AG04450 (cell line): ENCODE measurements around the gene STPG3. TPM values are rescaled to one million over a fixed set of nuclear protein-coding genes. Genes with fewer than 3 reads are reported as not detected.

Experiments used
- CTCF ChIA-PET: fragments of 300-600, 350-600 bp; formaldehyde crosslinking; extraction: SDS; loops from one replicate; lab custom pipeline; 2022; ENCODE audit warnings: antibody characterized with exemption, inconsistent platforms; lab: Charles Lee
- POLR2A ChIA-PET: fragments of 350-600 bp; formaldehyde crosslinking; extraction: SDS; loops from one replicate; lab custom pipeline; 2021; ENCODE audit warnings: antibody characterized with exemption, inconsistent platforms; lab: Yijun Ruan, JAX
- DNase-seq: peaks from one replicate; pipeline ENCODE4 v3.0.0-alpha.2; 2011; ENCODE audit warnings: low read depth, low spot score
- H3K27ac ChIP-seq: one replicate; pipeline ENCODE4 v1.5.1; 2012; ENCODE audit warnings: low read depth, low read length, control low read depth
- H3K27me3 ChIP-seq: one replicate; pipeline ENCODE4 v1.6.0; 2012; ENCODE audit warnings: low read length; ENCODE audit not compliant: control insufficient read depth, insufficient read depth
- H3K4me3 ChIP-seq: 2 replicates; pipeline ENCODE4 v1.5.1; 2011; ENCODE audit warnings: mild to moderate bottlenecking, low read depth, low read length, control low read depth
- H3K9me3 ChIP-seq: 2 replicates; pipeline ENCODE4 v1.5.1; 2012; ENCODE audit warnings: low read length; ENCODE audit not compliant: control insufficient read depth, insufficient read depth
- CTCF ChIP-seq: IDR thresholded peaks from 2 replicates; pipeline ENCODE4 v1.5.1; 2011; ENCODE audit warnings: low read depth, low read length, control low read depth, inconsistent platforms
- polyA plus RNA-seq: library from polyadenylated mRNA; depleted of rRNA; stranded (reverse); fragments of >200 nt; gene quantifications from 2 replicates; pipeline ENCODE4 v1.2.3, GENCODE V29; 2011

STPG3 gene
- polyA plus RNA-seq, 1 experiment: not detected

DNA sequence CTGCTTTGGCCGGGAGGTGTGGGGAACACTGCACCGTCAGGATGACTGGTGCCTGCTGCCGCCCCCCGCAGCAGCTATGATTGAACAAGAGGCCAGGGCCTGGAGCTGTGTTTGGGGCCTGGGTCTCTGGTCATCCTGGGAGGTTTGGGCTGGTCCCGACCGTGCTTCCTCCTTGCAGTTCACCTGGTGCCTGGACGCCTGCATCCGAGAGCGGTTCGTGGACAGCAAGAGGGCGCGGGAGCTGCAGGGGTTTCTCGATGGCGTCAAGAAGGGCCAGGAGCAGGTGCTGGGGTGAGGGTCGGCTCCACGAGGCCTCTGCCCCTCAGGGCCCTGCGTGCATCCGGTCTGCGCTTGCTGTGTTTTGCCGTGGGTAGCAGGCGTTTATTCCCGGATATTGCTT, 13.0 kb downstream of the STPG3 start:
- Histone ChIP-seq H3K9me3 (no peaks in the 10 kb centered on the region; the same call in 1 of the 2 replicates), H3K27me3 (no peaks in the 10 kb centered on the region), H3K27ac (no peak overlapping the region), H3K4me3 (no peak overlapping the region)
- CTCF ChIA-PET: interaction anchor here (0.6 kb wide), 1 partner anchor 41 kb away, joined by 12 read pairs; no protein-coding TSS in a partner anchor
- DNase-seq: no peak
- POLR2A ChIA-PET: no interaction called here
- TF ChIP-seq CTCF: no peak

DNA sequence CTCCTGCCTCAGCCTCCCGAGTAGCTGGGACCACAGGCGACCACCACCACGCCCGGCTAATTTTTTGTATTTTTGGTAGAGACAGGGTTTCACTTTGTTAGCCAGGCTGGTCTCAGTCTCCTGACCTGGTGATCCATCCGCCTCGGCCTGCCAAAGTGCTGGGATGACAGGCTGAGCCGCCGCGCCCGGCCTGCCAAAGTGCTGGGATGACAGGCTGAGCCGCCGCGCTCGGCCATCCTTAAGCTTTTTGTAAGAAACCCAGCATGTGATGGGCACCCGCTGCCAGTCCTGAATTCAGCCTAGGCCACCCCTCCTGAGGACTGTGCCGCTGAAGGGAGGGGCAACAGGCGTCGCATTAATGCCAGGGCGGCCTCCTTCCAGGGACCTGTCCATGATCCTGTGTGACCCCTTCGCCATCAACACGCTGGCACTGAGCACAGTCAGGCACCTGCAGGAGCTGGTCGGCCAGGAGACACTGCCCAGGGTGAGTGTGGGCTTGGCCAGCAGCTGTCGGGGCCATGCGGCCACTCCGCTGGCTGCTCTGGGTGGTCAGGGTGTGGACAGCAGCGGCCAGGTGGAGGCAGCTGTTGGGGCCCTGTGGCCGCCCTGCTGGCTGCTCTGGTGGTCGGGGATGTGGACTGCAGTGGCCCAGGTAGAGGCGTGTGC, 14.5 kb downstream of the STPG3 start:
- H3K9me3 ChIP-seq: no peaks in the 10 kb centered on the region; the same call in 1 of the 2 replicates
- DNase-seq: no peak
- ChIA-PET POLR2A (interaction anchor here (0.8 to 1.3 kb wide), 3 partner anchors 9 to 25 kb away, joined by 3 to 5 read pairs (median 3); partner anchors contain the start of gene TOR4A), CTCF (no interaction called here)
- no peak for TF ChIP-seq CTCF
- H3K4me3 ChIP-seq: no peak overlapping the region
- H3K27ac ChIP-seq: no peak overlapping the region
- H3K27me3 ChIP-seq: no peaks in the 10 kb centered on the region

- H3K9me3 ChIP-seq: no peaks in the 10 kb centered on the region; the same call in 1 of the 2 replicates
- ChIA-PET CTCF (no interaction called here), POLR2A (interaction anchor here (0.9 to 1.3 kb wide), 3 partner anchors 10 to 26 kb away, joined by 3 to 5 read pairs (median 3); partner anchors contain the start of genes TOR4A and TUBB4B)
- no peak for TF ChIP-seq CTCF
- H3K4me3 ChIP-seq: no peak overlapping the region
- no peak overlapping the region for H3K27ac ChIP-seq
- DNase-seq: no peak
- no peaks in the 10 kb centered on the region for H3K27me3 ChIP-seq
These were observed 15.1 kb downstream of the STPG3 start for GRCh38 chr9:137266162-137266527.

DNA sequence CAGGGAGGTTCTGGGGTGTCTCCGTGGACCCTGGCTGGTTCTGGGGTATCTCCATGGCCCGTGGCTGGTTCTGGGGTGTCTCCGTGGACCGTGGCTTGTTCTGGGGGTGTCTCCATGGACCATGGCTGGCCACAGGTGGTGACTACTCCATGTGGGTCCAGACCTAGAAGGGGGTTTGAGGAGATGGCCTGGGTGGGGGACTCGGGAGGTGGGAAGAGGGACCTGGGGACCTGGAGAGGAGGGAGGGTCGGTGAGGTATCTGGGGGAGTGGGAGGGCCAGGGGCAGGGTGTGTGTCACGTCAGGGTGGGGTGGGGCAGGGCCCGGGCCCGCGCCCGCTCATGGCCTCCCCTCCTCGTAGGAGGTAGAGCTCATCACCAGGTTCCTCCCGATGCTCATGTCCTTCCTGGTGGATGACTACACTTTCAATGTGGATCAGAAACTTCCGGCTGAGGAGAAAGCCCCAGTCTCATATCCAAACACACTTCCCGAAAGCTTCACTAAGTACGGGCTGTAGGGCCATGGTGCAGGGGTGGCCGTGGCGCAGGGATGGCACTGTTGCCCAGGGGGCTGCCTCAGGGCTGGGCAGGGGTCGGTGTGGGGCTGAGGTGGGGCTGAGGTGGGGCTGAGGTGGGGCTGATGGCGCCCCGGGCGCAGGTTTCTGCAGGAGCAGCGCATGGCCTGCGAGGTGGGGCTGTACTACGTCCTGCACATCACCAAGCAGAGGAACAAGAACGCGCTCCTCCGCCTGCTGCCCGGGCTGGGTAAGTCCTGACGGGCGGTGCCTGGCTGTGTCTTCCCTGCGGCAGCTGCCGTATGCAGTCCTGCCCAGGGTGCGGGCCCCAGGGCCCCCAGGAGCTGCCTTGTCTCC, 15.7 kb downstream of the STPG3 start:
- ChIA-PET CTCF (no interaction called here), POLR2A (interaction anchor here (0.9 to 1.0 kb wide), 2 partner anchors 10 to 26 kb away, joined by 3 read pairs; partner anchors contain the start of gene TUBB4B)
- TF ChIP-seq CTCF: no peak
- DNase-seq: no peak
- Histone ChIP-seq H3K4me3 (no peak overlapping the region), H3K27ac (no peak overlapping the region), H3K27me3 (no peaks in the 10 kb centered on the region), H3K9me3 (no peaks in the 10 kb centered on the region; the same call in 1 of the 2 replicates)
